OCI-LY3 (cell line): ENCODE results near the gene LRRC14B.

Source experiments
- H2AFZ ChIP-seq: fragments of 200-600, 300-600 bp; shearing (Covaris generic); 2 replicates; pipeline ENCODE4 v1.6.0; 2014; ENCODE audit warnings: antibody characterized with exemption, low read depth, low read length
- H3K27ac ChIP-seq: fragments of 200-600, 300-600 bp; sonication (generic); 2 replicates; pipeline ENCODE4 v1.5.1; 2014; ENCODE audit warnings: mild to moderate bottlenecking, low read length, moderate library complexity, mixed read lengths
- H3K27me3 ChIP-seq: fragments of 200-600, 300-600 bp; sonication (generic); 2 replicates; pipeline ENCODE4 v1.6.1; 2014; ENCODE audit warnings: low read depth, low read length, mixed read lengths
- H3K36me3 ChIP-seq: fragments of 200-600, 300-600 bp; sonication (generic); replicated peaks from 2 replicates; pipeline ENCODE3; 2014; ENCODE audit warnings: low read depth, low read length, mixed read lengths
- H3K4me1 ChIP-seq: fragments of 300-600, 200-600 bp; sonication (generic); 2 replicates; pipeline ENCODE4 v1.6.1; 2014; ENCODE audit warnings: low read length, mixed read lengths
- H3K4me2 ChIP-seq: fragments of 200-600, 300-600 bp; sonication (generic); 2 replicates; pipeline ENCODE4 v1.6.1; 2014; ENCODE audit warnings: low read length, mixed read lengths
- H3K4me3 ChIP-seq: fragments of 300-600, 200-600 bp; sonication (generic); 2 replicates; pipeline ENCODE4 v1.5.1; 2014; ENCODE audit warnings: antibody characterized with exemption, mild to moderate bottlenecking, low read length, moderate library complexity
- H3K79me2 ChIP-seq: fragments of 300-600, 200-600 bp; shearing (Covaris generic); 2 replicates; pipeline ENCODE4 v1.6.1; 2014; ENCODE audit warnings: mild to moderate bottlenecking, low read length, mixed read lengths
- H3K9ac ChIP-seq: fragments of 300-600, 200-600 bp; shearing (Covaris generic); 2 replicates; pipeline ENCODE4 v1.6.0; 2014; ENCODE audit warnings: mild to moderate bottlenecking, low read length, moderate library complexity
- H3K9me3 ChIP-seq: fragments of 200-600, 300-600 bp; shearing (Covaris generic); 2 replicates; pipeline ENCODE4 v1.6.1; 2014; ENCODE audit warnings: low read length, mixed read lengths; ENCODE audit not compliant: insufficient read depth
- H4K20me1 ChIP-seq: fragments of 200-600, 300-600 bp; sonication (generic); 2 replicates; pipeline ENCODE4 v1.6.1; 2016; ENCODE audit warnings: low read length, mixed read lengths; ENCODE audit not compliant: insufficient read depth
- EZH2phosphoT487 ChIP-seq: fragments of 200-600 bp; shearing (Covaris generic); IDR thresholded peaks from 2 replicates; pipeline ENCODE4 v1.6.1; 2018; ENCODE audit warnings: antibody characterized with exemption, mixed run types, low read depth
- TF ChIP-seq, protein P1 (sequence below): fragments of 200-600, 300-600 bp; sonication (generic); IDR thresholded peaks from 2 replicates; pipeline ENCODE4 v1.5.1; 2014; ENCODE audit warnings: antibody characterized with exemption, low read length, low read depth

The LRRC14B gene

GRCh38 chr5:144941-145340, 46.4 kb upstream of the LRRC14B start:
- Histone ChIP-seq H2AFZ (no peak overlapping the region), H3K9ac (no peak overlapping the region), H3K27me3 (no peaks in the 10 kb centered on the region), H4K20me1 (no peaks in the 10 kb centered on the region), H3K9me3 (no peaks in the 10 kb centered on the region), H3K79me2 (no peaks in the 10 kb centered on the region), H3K4me1 (no peaks in the 10 kb centered on the region), H3K4me3 (no peak overlapping the region), H3K36me3 (no peaks in the 10 kb centered on the region), H3K27ac (no peak overlapping the region), H3K4me2 (no peak overlapping the region)
- TF ChIP-seq EZH2phosphoT487, result no peak
- TF ChIP-seq, protein P1, sequence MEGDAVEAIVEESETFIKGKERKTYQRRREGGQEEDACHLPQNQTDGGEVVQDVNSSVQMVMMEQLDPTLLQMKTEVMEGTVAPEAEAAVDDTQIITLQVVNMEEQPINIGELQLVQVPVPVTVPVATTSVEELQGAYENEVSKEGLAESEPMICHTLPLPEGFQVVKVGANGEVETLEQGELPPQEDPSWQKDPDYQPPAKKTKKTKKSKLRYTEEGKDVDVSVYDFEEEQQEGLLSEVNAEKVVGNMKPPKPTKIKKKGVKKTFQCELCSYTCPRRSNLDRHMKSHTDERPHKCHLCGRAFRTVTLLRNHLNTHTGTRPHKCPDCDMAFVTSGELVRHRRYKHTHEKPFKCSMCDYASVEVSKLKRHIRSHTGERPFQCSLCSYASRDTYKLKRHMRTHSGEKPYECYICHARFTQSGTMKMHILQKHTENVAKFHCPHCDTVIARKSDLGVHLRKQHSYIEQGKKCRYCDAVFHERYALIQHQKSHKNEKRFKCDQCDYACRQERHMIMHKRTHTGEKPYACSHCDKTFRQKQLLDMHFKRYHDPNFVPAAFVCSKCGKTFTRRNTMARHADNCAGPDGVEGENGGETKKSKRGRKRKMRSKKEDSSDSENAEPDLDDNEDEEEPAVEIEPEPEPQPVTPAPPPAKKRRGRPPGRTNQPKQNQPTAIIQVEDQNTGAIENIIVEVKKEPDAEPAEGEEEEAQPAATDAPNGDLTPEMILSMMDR, result no peak

GRCh38 chr5:145585-146323, 45.5 kb upstream of the LRRC14B start:
- Histone ChIP-seq H3K9me3 (no peaks in the 10 kb centered on the region), H3K9ac (no peak overlapping the region), H3K4me1 (no peaks in the 10 kb centered on the region), H3K4me2 (no peak overlapping the region), H3K79me2 (no peaks in the 10 kb centered on the region), H3K27me3 (no peaks in the 10 kb centered on the region), H3K36me3 (no peaks in the 10 kb centered on the region), H3K4me3 (no peak overlapping the region), H4K20me1 (no peaks in the 10 kb centered on the region), H3K27ac (no peak overlapping the region), H2AFZ (no peak overlapping the region)
- TF ChIP-seq EZH2phosphoT487, result no peak
- TF ChIP-seq, protein P1, result no peak

GRCh38 chr5:147751-148150, 43.5 kb upstream of the LRRC14B start:
- Histone ChIP-seq H3K4me2 (no peak overlapping the region), H3K27ac (no peak overlapping the region), H2AFZ (no peak overlapping the region), H3K79me2 (no peaks in the 10 kb centered on the region), H3K9me3 (no peaks in the 10 kb centered on the region), H3K9ac (no peak overlapping the region), H3K27me3 (no peaks in the 10 kb centered on the region), H3K4me3 (no peak overlapping the region), H3K36me3 (no peaks in the 10 kb centered on the region), H4K20me1 (no peaks in the 10 kb centered on the region), H3K4me1 (no peaks in the 10 kb centered on the region)
- no peak for TF ChIP-seq EZH2phosphoT487
- TF ChIP-seq, protein P1, result no peak

GRCh38 chr5:149745-150485, 41.4 kb upstream of the LRRC14B start:
- Histone ChIP-seq H3K79me2 (no peaks in the 10 kb centered on the region), H3K9ac (no peak overlapping the region), H3K36me3 (no peaks in the 10 kb centered on the region), H3K4me1 (no peaks in the 10 kb centered on the region), H2AFZ (no peak overlapping the region), H3K27ac (no peak overlapping the region), H3K27me3 (no peaks in the 10 kb centered on the region), H3K4me3 (no peak overlapping the region), H3K9me3 (no peaks in the 10 kb centered on the region), H4K20me1 (no peaks in the 10 kb centered on the region), H3K4me2 (no peak overlapping the region)
- TF ChIP-seq, protein P1, result no peak
- no peak for TF ChIP-seq EZH2phosphoT487
